ENCODE measurements around the gene SLC5A6.
A peak's percentile ranks its signal among the peaks of the same experiment; 100 is the strongest.

The SLC5A6 gene

DNA sequence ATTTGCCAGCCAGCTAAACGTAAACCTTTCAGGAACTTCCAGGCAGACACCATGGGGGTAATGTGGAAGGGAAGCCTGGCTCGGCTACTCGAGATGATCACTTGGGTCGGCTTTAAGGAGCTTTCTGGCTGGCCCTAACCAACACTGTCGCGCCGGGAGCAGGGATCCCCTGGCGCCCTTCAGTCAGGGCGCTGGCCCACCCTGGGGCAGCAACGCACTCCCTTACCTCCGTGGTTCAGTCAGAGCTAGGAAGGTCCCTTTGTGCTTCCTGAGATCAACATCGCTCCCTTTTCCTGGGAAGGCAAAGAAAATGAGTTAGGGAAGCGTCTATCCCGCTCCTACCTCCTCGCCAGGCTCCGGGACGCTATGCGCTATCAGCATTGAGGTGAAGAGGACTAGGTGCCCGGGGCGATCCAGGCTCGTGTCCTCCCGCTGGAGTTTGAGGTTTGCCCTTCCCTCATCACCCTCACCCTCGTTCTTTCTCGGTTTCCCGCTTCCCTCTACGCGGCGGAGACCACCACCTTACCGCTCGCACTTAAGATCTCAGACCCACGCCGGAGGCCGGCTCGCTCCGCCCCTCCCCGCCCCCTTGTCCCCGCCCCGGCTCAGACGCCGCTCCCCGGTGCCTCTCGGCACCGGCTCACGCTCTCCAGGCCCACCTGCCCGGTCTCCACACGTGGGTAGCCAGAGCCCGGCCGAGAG, 676 bp downstream of the SLC5A6 start:
- DNase-seq (ENCODE audit: low spot score) (no peak), ATAC-seq (ENCODE audit: low read depth) (peak; percentile 74)
- no peaks in the 10 kb centered on the region for H3K9me3 ChIP-seq (ENCODE audit: severe bottlenecking)
- no peaks in the 10 kb centered on the region for H3K4me1 ChIP-seq (ENCODE audit: insufficient read depth, poor library complexity, severe bottlenecking)
- no peaks in the 10 kb centered on the region for H3K27me3 ChIP-seq (ENCODE audit: insufficient read depth, poor library complexity, severe bottlenecking)
- peaks cover 55% of the 10 kb centered on the region for H3K36me3 ChIP-seq (ENCODE audit: low read depth)
- TF ChIP-seq, protein P1, sequence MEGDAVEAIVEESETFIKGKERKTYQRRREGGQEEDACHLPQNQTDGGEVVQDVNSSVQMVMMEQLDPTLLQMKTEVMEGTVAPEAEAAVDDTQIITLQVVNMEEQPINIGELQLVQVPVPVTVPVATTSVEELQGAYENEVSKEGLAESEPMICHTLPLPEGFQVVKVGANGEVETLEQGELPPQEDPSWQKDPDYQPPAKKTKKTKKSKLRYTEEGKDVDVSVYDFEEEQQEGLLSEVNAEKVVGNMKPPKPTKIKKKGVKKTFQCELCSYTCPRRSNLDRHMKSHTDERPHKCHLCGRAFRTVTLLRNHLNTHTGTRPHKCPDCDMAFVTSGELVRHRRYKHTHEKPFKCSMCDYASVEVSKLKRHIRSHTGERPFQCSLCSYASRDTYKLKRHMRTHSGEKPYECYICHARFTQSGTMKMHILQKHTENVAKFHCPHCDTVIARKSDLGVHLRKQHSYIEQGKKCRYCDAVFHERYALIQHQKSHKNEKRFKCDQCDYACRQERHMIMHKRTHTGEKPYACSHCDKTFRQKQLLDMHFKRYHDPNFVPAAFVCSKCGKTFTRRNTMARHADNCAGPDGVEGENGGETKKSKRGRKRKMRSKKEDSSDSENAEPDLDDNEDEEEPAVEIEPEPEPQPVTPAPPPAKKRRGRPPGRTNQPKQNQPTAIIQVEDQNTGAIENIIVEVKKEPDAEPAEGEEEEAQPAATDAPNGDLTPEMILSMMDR (IDR thresholded peaks at IDR 0.05; ENCODE audit: poor library complexity, severe bottlenecking), result no peak
- peak overlapping the region; percentile 58 for H3K27ac ChIP-seq (ENCODE audit: poor library complexity, severe bottlenecking)
- H3K4me3 ChIP-seq (ENCODE audit: severe bottlenecking), result peak overlapping the region; percentile 79

DNA sequence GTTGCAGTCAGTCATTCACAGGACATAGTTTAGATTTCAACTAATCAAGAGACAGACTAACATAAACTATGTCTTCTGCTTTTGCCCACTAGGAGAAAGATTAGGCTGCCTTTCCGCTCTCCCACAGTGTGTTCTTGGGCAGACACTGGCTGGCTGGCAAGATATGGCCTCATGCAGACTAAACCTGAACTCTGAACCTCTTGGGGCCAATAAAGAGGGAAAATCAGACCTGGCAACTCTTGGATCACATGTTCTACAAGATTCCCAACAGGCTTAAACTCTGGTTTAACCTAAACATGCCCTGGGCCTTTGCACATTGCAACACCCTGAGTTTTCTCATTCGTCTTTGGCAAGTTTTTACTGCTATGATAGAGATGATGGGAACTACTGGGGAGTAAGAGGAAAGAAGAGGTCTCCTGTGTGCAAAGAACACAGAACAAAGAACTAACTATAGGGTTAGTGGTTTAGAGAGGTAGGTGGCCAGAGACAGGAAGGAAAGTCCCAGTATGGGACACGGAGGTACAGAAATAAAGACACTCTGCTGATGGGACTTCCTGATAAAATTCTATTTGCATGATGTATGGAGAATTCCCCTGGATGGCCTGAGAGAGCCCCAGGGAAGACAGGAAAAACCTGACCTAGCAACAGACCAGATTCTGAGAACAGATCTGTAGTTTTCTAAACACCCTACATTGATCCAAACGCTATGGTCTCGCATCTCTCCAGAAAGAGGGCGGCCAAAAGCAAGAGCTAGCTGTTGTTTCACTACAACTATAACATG, 2.3 kb downstream of the SLC5A6 start:
- no peaks in the 10 kb centered on the region for H3K9me3 ChIP-seq (ENCODE audit: severe bottlenecking)
- TF ChIP-seq, protein P1 (IDR thresholded peaks at IDR 0.05; ENCODE audit: poor library complexity, severe bottlenecking), result no peak
- no peak overlapping the region for H3K27ac ChIP-seq (ENCODE audit: poor library complexity, severe bottlenecking)
- no peaks in the 10 kb centered on the region for H3K27me3 ChIP-seq (ENCODE audit: insufficient read depth, poor library complexity, severe bottlenecking)
- H3K36me3 ChIP-seq (ENCODE audit: low read depth), result peaks cover 46% of the 10 kb centered on the region
- H3K4me3 ChIP-seq (ENCODE audit: severe bottlenecking), result no peak overlapping the region
- DNase-seq (ENCODE audit: low spot score), result no peak
- H3K4me1 ChIP-seq (ENCODE audit: insufficient read depth, poor library complexity, severe bottlenecking), result no peaks in the 10 kb centered on the region
- no peak for ATAC-seq (ENCODE audit: low read depth)

DNA sequence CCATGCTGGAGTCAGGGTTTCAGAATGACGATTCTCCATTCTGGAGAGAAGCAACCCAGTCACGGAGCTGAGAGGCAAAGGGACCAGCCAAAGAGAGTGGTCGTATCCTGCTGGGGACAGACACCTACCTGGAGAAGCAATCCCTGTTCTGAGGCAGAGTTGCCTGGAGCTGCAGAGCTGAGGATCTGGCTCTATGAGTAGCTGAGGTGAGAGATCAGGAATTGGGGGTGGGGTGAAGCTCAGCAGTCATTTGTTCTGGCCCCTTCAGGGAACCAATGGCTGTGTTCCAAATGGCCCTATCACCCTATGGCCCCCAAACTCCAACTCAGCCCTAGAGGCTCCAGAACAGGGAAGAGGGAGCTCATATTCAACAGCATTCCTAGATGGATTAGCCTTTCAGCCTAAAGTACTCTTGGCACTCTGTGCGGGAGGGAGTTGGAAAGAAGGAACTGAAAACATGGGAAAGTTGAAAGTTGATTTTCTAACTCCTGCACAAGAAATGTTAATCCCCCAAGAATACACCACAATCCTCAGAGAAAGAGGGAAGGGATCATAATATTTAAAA, 3.5 kb downstream of the SLC5A6 start:
- no peak for DNase-seq (ENCODE audit: low spot score)
- H3K9me3 ChIP-seq (ENCODE audit: severe bottlenecking), result no peaks in the 10 kb centered on the region
- TF ChIP-seq, protein P1 (IDR thresholded peaks at IDR 0.05; ENCODE audit: poor library complexity, severe bottlenecking), result no peak
- H3K4me1 ChIP-seq (ENCODE audit: insufficient read depth, poor library complexity, severe bottlenecking), result no peaks in the 10 kb centered on the region
- H3K27me3 ChIP-seq (ENCODE audit: insufficient read depth, poor library complexity, severe bottlenecking), result no peaks in the 10 kb centered on the region
- ATAC-seq (ENCODE audit: low read depth), result no peak
- H3K27ac ChIP-seq (ENCODE audit: poor library complexity, severe bottlenecking), result no peak overlapping the region
- H3K4me3 ChIP-seq (ENCODE audit: severe bottlenecking), result no peak overlapping the region
- peaks cover 35% of the 10 kb centered on the region for H3K36me3 ChIP-seq (ENCODE audit: low read depth)

DNA sequence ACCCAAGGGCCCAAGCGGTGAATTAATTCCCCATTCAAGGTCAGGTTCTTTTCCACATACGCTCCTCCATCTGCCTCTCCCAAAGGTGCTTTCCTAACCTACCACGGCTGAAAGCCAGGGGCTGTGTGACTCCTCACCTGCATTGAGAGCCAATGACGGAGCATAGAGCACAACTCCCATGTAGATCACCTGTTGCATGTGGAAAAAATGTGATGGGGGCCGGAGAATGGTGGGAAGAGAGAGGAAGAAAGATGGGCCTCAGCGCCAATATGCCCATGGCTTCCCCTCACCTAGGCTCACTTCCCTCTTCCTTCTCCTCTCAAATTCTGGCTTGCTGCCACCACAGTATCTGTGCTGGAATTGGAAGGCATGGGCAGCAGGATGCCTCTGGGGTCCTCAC, 5.7 kb downstream of the SLC5A6 start:
- Histone ChIP-seq H3K4me1 (ENCODE audit: insufficient read depth, poor library complexity, severe bottlenecking) (no peaks in the 10 kb centered on the region), H3K27ac (ENCODE audit: poor library complexity, severe bottlenecking) (no peak overlapping the region), H3K4me3 (ENCODE audit: severe bottlenecking) (no peak overlapping the region), H3K36me3 (ENCODE audit: low read depth) (peaks cover 30% of the 10 kb centered on the region), H3K27me3 (ENCODE audit: insufficient read depth, poor library complexity, severe bottlenecking) (no peaks in the 10 kb centered on the region), H3K9me3 (ENCODE audit: severe bottlenecking) (no peaks in the 10 kb centered on the region)
- TF ChIP-seq, protein P1 (IDR thresholded peaks at IDR 0.05; ENCODE audit: poor library complexity, severe bottlenecking), result no peak
- DNase-seq (ENCODE audit: low spot score), result no peak
- ATAC-seq (ENCODE audit: low read depth), result no peak
